ENCODE results near the gene USP10. TPM values are rescaled to one million over a fixed set of nuclear protein-coding genes. Genes with fewer than 3 reads are reported as not detected.

The USP10 gene
- total RNA-seq, 1 donor from 2014 or later: 62.7 TPM

GRCh38 chr16:84680165-84680842 lies 19.5 kb upstream of the USP10 start:
- intact Hi-C loops (cut with DNase I): no loop called here
- Histone ChIP-seq H3K36me3 (no peaks in the 10 kb centered on the region), H3K9me3 (no peaks in the 10 kb centered on the region), H3K4me3 (no peak overlapping the region), H3K4me1 (no peaks in the 10 kb centered on the region), H3K27ac (no peak overlapping the region), H3K27me3 (ENCODE audit: low read depth) (peaks cover 12% of the 10 kb centered on the region)
- TF ChIP-seq CTCF (IDR thresholded peaks at IDR 0.05): no peak
- DNase-seq: no peak
- no peak for ATAC-seq

- intact Hi-C loops (cut with DNase I): no loop called here
- TF ChIP-seq CTCF (IDR thresholded peaks at IDR 0.05): no peak
- DNase-seq (no peak), ATAC-seq (no peak)
- Histone ChIP-seq H3K27ac (no peak overlapping the region), H3K9me3 (no peaks in the 10 kb centered on the region), H3K27me3 (ENCODE audit: low read depth) (peaks cover 12% of the 10 kb centered on the region), H3K36me3 (no peaks in the 10 kb centered on the region), H3K4me1 (no peaks in the 10 kb centered on the region), H3K4me3 (no peak overlapping the region)
Observed at GRCh38 chr16:84680843-84681629, 18.8 kb upstream of the USP10 start.

GRCh38 chr16:84683691-84684591 lies 15.9 kb upstream of the USP10 start:
- no peak for TF ChIP-seq CTCF (IDR thresholded peaks at IDR 0.05)
- DNase-seq: no peak

GRCh38 chr16:84684592-84684965 lies 15.2 kb upstream of the USP10 start:
- intact Hi-C loops (cut with DNase I): no loop called here
- H3K27me3 ChIP-seq (ENCODE audit: low read depth): peaks cover 3% of the 10 kb centered on the region
- ATAC-seq: no peak

More at GRCh38 chr16:84683691-84684591, 15.9 kb upstream of the USP10 start:
- no peaks in the 10 kb centered on the region for H3K36me3 ChIP-seq
- no peak overlapping the region for H3K27ac ChIP-seq
- H3K27me3 ChIP-seq (ENCODE audit: low read depth): peaks cover 3% of the 10 kb centered on the region
- H3K9me3 ChIP-seq: no peaks in the 10 kb centered on the region
- no peak for ATAC-seq
- H3K4me3 ChIP-seq: no peak overlapping the region
- intact Hi-C loops (cut with DNase I): no loop called here
- H3K4me1 ChIP-seq: no peaks in the 10 kb centered on the region

More at GRCh38 chr16:84684592-84684965, 15.2 kb upstream of the USP10 start:
- Histone ChIP-seq H3K36me3 (no peaks in the 10 kb centered on the region), H3K4me3 (no peak overlapping the region), H3K27ac (no peak overlapping the region), H3K4me1 (no peaks in the 10 kb centered on the region), H3K9me3 (no peaks in the 10 kb centered on the region)
- DNase-seq: no peak
- no peak for TF ChIP-seq CTCF (IDR thresholded peaks at IDR 0.05)
